ENCODE data around the gene PRKAR2B. TPM values are rescaled to one million over a fixed set of nuclear protein-coding genes. Genes with fewer than 3 reads are reported as not detected.

PRKAR2B gene
- total and polyA plus RNA-seq, 4 donors = 0.88 to 41.8 (median 1.6) TPM

- WGBS = 38% methylated on average over 5 of the region's 5 CpGs
- H3K9me3 ChIP-seq (ENCODE audit: control insufficient read depth in 4 of 4, low read length in 3 of 4) = no peaks in the 10 kb centered on the region
- H3K27ac ChIP-seq (ENCODE audit: low read depth in 1 of 2, low read length in 2 of 2) = peak overlapping the region; percentile 95 to 98
- no peak for DNase-seq (ENCODE audit: low spot score)
- H3K27me3 ChIP-seq (ENCODE audit: control insufficient read depth in 4 of 4, insufficient read depth in 4 of 4, low read length in 3 of 4) = no peaks in the 10 kb centered on the region
- peaks cover 0 to 2% (median 0%) of the 10 kb centered on the region in 4 donors for H3K36me3 ChIP-seq (ENCODE audit: control insufficient read depth in 4 of 4, insufficient read depth in 3 of 4, low read depth in 1 of 4, low read length in 3 of 4)
- TF ChIP-seq, protein P1, sequence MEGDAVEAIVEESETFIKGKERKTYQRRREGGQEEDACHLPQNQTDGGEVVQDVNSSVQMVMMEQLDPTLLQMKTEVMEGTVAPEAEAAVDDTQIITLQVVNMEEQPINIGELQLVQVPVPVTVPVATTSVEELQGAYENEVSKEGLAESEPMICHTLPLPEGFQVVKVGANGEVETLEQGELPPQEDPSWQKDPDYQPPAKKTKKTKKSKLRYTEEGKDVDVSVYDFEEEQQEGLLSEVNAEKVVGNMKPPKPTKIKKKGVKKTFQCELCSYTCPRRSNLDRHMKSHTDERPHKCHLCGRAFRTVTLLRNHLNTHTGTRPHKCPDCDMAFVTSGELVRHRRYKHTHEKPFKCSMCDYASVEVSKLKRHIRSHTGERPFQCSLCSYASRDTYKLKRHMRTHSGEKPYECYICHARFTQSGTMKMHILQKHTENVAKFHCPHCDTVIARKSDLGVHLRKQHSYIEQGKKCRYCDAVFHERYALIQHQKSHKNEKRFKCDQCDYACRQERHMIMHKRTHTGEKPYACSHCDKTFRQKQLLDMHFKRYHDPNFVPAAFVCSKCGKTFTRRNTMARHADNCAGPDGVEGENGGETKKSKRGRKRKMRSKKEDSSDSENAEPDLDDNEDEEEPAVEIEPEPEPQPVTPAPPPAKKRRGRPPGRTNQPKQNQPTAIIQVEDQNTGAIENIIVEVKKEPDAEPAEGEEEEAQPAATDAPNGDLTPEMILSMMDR (IDR thresholded peaks at IDR 0.05; ENCODE audit: low read depth, low read length, missing input control) = no peak
- TF ChIP-seq HNF4A (conservative IDR thresholded peaks at IDR 0.05) = no peak
- TF ChIP-seq ZBTB33 (IDR thresholded peaks at IDR 0.05) = no peak
- peak overlapping the region; percentile 58 to 98 for H3K9ac ChIP-seq (ENCODE audit: low read depth in 1 of 2, low read length in 2 of 2)
- H3K4me3 ChIP-seq (ENCODE audit: low read depth in 1 of 3, low read length in 3 of 3) = peak overlapping the region in 2 of 3 donors; percentile 43 to 62
- H3K4me1 ChIP-seq (ENCODE audit: control insufficient read depth in 4 of 4, insufficient read depth in 4 of 4, low read length in 3 of 4) = peaks cover 5 to 16% (median 10%) of the 10 kb centered on the region in 4 donors
These were observed 122.4 kb downstream of the PRKAR2B start for GRCh38 chr7:107166736-107167426.

- under 1% methylated on average over 15 of the region's 15 CpGs for WGBS
- H3K9me3 ChIP-seq (ENCODE audit: control insufficient read depth in 4 of 4, low read length in 3 of 4) = no peaks in the 10 kb centered on the region
- no peaks in the 10 kb centered on the region for H3K27me3 ChIP-seq (ENCODE audit: control insufficient read depth in 4 of 4, insufficient read depth in 4 of 4, low read length in 3 of 4)
- peaks cover 0 to 2% (median 0%) of the 10 kb centered on the region in 4 donors for H3K36me3 ChIP-seq (ENCODE audit: control insufficient read depth in 4 of 4, insufficient read depth in 3 of 4, low read depth in 1 of 4, low read length in 3 of 4)
- DNase-seq (ENCODE audit: low spot score) = no peak
- H3K4me3 ChIP-seq (ENCODE audit: low read depth in 1 of 3, low read length in 3 of 3) = peak overlapping the region; percentile 43 to 62 (median 57)
- peaks cover 5 to 16% (median 10%) of the 10 kb centered on the region in 4 donors for H3K4me1 ChIP-seq (ENCODE audit: control insufficient read depth in 4 of 4, insufficient read depth in 4 of 4, low read length in 3 of 4)
- TF ChIP-seq HNF4G (IDR thresholded peaks at IDR 0.05) (no peak), YY1 (IDR thresholded peaks at IDR 0.05) (peak; percentile 96), ZBTB33 (IDR thresholded peaks at IDR 0.05) (no peak), SP1 (IDR thresholded peaks at IDR 0.05) (no peak), JUND (IDR thresholded peaks at IDR 0.05) (peak; percentile 58 to 74), RAD21 (IDR thresholded peaks at IDR 0.05) (peak; percentile 28 to 30), HNF4A (conservative IDR thresholded peaks at IDR 0.05) (no peak), FOXA2 (IDR thresholded peaks at IDR 0.05) (no peak), FOXA1 (IDR thresholded peaks at IDR 0.05) (no peak), TAF1 (conservative IDR thresholded peaks at IDR 0.05) (peak; percentile 37), EGR1 (IDR thresholded peaks at IDR 0.05; ENCODE audit: low read depth in 2 of 2) (peak; percentile 89 to 97), RXRA (IDR thresholded peaks at IDR 0.05) (no peak), MAX (IDR thresholded peaks at IDR 0.05) (no peak), NR2F2 (IDR thresholded peaks at IDR 0.05) (no peak), REST (IDR thresholded peaks at IDR 0.05) (peak; percentile 25)
- TF ChIP-seq, protein P1 (IDR thresholded peaks at IDR 0.05; ENCODE audit: low read depth, low read length, missing input control) = peak; percentile 27
- peak overlapping the region; percentile 95 to 98 for H3K27ac ChIP-seq (ENCODE audit: low read depth in 1 of 2, low read length in 2 of 2)
- peak overlapping the region; percentile 58 to 98 for H3K9ac ChIP-seq (ENCODE audit: low read depth in 1 of 2, low read length in 2 of 2)
These were observed 123.2 kb downstream of the PRKAR2B start for GRCh38 chr7:107167483-107168232.
